H1 (cell line): ENCODE data around the gene PCED1B. TPM values are rescaled to one million over a fixed set of nuclear protein-coding genes. Genes with fewer than 3 reads are reported as not detected.

ENCODE experiments used
- CTCF ChIA-PET: fragments of 300-600 bp; sonication (Branson Sonifier 250); formaldehyde crosslinking; loops from one replicate; lab custom pipeline; 2021; ENCODE audit not compliant: partially characterized antibody; lab: Charles Lee
- POLR2A ChIA-PET: fragments of 300-600 bp; sonication (Branson Sonifier 250); formaldehyde crosslinking; loops from one replicate; lab custom pipeline; 2021; ENCODE audit warnings: inconsistent platforms; ENCODE audit not compliant: partially characterized antibody; lab: Charles Lee
- DNase-seq, 2 experiments: peaks; one replicate each; pipeline versions ENCODE4 v3.0.0 to v3.0.0-alpha.2; 2010 to 2022; ENCODE audit warnings: low spot score in 2 of 2, low read depth in 1 of 2, mixed read lengths in 1 of 2
- FAIRE-seq: peaks from 2 replicates; lab custom pipeline; 2011; peaks lifted over from hg19 to GRCh38; lab: Jason Lieb, UNC
- H2AFZ ChIP-seq: 2 replicates; pipeline ENCODE4 v1.8.1; 2012; ENCODE audit warnings: low read length, inconsistent platforms
- H2AK5ac ChIP-seq: 2 replicates; pipeline ENCODE4 v1.6.1; 2013; ENCODE audit warnings: low read depth, low read length
- H2BK120ac ChIP-seq: replicated peaks from 2 replicates; pipeline ENCODE3; 2013; ENCODE audit warnings: low read depth, low read length, inconsistent platforms
- H2BK12ac ChIP-seq: 2 replicates; pipeline ENCODE4 v1.6.1; 2013; ENCODE audit warnings: low read depth, low read length
- H2BK15ac ChIP-seq: 2 replicates; pipeline ENCODE4 v1.6.1; 2013; ENCODE audit warnings: low read length
- H2BK20ac ChIP-seq: 2 replicates; pipeline ENCODE4 v1.6.1; 2013; ENCODE audit warnings: low read length
- H2BK5ac ChIP-seq: 2 replicates; pipeline ENCODE4 v1.6.1; 2013; ENCODE audit warnings: low read depth, low read length
- H3K14ac ChIP-seq: 2 replicates; pipeline ENCODE4 v1.6.1; 2013; ENCODE audit warnings: inconsistent platforms; ENCODE audit not compliant: insufficient read length
- H3K18ac ChIP-seq: 2 replicates; pipeline ENCODE4 v1.6.1; 2013; ENCODE audit warnings: low read length; ENCODE audit errors: extremely low read depth
- H3K23ac ChIP-seq: 2 replicates; pipeline ENCODE4 v1.6.1; 2013; ENCODE audit warnings: inconsistent platforms; ENCODE audit not compliant: insufficient read length
- H3K23me2 ChIP-seq: 2 replicates; pipeline ENCODE4 v1.6.1; 2013; ENCODE audit warnings: low read depth, low read length
- H3K27ac ChIP-seq: 2 replicates; pipeline ENCODE4 v1.6.1; 2011; ENCODE audit warnings: low read depth, low read length, inconsistent platforms
- H3K27me3 ChIP-seq, 4 experiments: replicated peaks in 1 of 4; 1 replicate in 1 of 4; 2 replicates in 3 of 4; pipeline versions ENCODE4 v1.6.1 to v1.8.1; 2011 to 2013; ENCODE audit warnings: low read length in 3 of 4, mild to moderate bottlenecking in 3 of 4, inconsistent platforms in 2 of 4, mixed read lengths in 2 of 4, moderate library complexity in 1 of 4; ENCODE audit not compliant: control insufficient read depth in 3 of 4, insufficient read depth in 3 of 4; ENCODE audit errors: extremely low read depth in 1 of 4
- H3K36me3 ChIP-seq, 4 experiments: 2 replicates each; pipeline versions ENCODE4 v1.6.1 to v1.8.1; 2011 to 2013; ENCODE audit warnings: mild to moderate bottlenecking in 4 of 4, low read length in 3 of 4, moderate library complexity in 2 of 4, control low read depth in 1 of 4, inconsistent platforms in 1 of 4; ENCODE audit not compliant: insufficient read depth in 4 of 4, control insufficient read depth in 2 of 4
- H3K4ac ChIP-seq: replicated peaks from 2 replicates; pipeline ENCODE3; 2013; ENCODE audit warnings: low read length, low read depth, mixed read lengths, inconsistent platforms; ENCODE audit not compliant: insufficient read length
- H3K4me1 ChIP-seq, 4 experiments: replicated peaks in 1 of 4; 1 replicate in 1 of 4; 2 replicates in 3 of 4; pipeline versions ENCODE4 v1.6.1 to v1.8.1; 2011 to 2013; ENCODE audit warnings: low read length in 3 of 4, inconsistent platforms in 2 of 4, mixed read lengths in 1 of 4; ENCODE audit not compliant: insufficient read depth in 4 of 4, control insufficient read depth in 3 of 4
- H3K4me2 ChIP-seq, 2 experiments: 2 replicates each; pipeline versions ENCODE4 v1.6.1 to v1.8.1; 2011 to 2013; ENCODE audit warnings: low read depth in 2 of 2, low read length in 2 of 2, control low read depth in 1 of 2, inconsistent platforms in 1 of 2, mild to moderate bottlenecking in 1 of 2; ENCODE audit not compliant: insufficient read depth in 1 of 2
- H3K4me3 ChIP-seq, 4 experiments: fragments of 200-600, 300-600 bp in 1 of 4; sonication (generic), shearing (Covaris generic), sonication (Bioruptor Twin) in 1 of 4; 2 replicates each; pipeline versions ENCODE4 v1.5.1 to v1.8.1; 2011 to 2016; ENCODE audit warnings: low read length in 4 of 4, low read depth in 3 of 4, control low read depth in 2 of 4, inconsistent platforms in 2 of 4, mild to moderate bottlenecking in 2 of 4, mixed read lengths in 1 of 4, moderate library complexity in 1 of 4; ENCODE audit not compliant: insufficient read depth in 2 of 4; ENCODE audit errors: extremely low read depth in 1 of 4
- H3K56ac ChIP-seq: replicated peaks from 2 replicates; pipeline ENCODE3; 2013; ENCODE audit warnings: low read depth, mild to moderate bottlenecking, mixed read lengths, low read length, inconsistent platforms; ENCODE audit not compliant: insufficient read length
- H3K79me1 ChIP-seq: 2 replicates; pipeline ENCODE4 v1.6.1; 2013; ENCODE audit warnings: low read depth, low read length, control low read depth
- H3K79me2 ChIP-seq, 2 experiments: 2 replicates each; pipeline versions ENCODE4 v1.6.1 to v1.8.1; 2012 to 2013; ENCODE audit warnings: low read length in 2 of 2, mild to moderate bottlenecking in 2 of 2, inconsistent platforms in 1 of 2; ENCODE audit not compliant: insufficient read depth in 2 of 2, control insufficient read depth in 1 of 2
- H3K9ac ChIP-seq, 4 experiments: replicated peaks in 1 of 4; 1 replicate in 1 of 4; 2 replicates in 3 of 4; pipeline versions ENCODE4 v1.6.1 to v1.8.1; 2011 to 2013; ENCODE audit warnings: low read depth in 3 of 4, low read length in 3 of 4, control low read depth in 2 of 4, mild to moderate bottlenecking in 2 of 4, moderate library complexity in 2 of 4, inconsistent platforms in 1 of 4; ENCODE audit errors: extremely low read depth in 1 of 4
- H3K9me3 ChIP-seq, 2 experiments: 2 replicates each; pipeline versions ENCODE4 v1.6.1 to v1.8.1; 2012 to 2013; ENCODE audit warnings: mild to moderate bottlenecking in 2 of 2, moderate library complexity in 2 of 2, control low read depth in 1 of 2, inconsistent platforms in 1 of 2, low read depth in 1 of 2, low read length in 1 of 2, mixed read lengths in 1 of 2; ENCODE audit not compliant: insufficient read depth in 2 of 2
- H4K20me1 ChIP-seq, 2 experiments: replicated peaks in 1 of 2; 2 replicates each; pipeline versions ENCODE3 to v1.8.1; 2011 to 2013; ENCODE audit warnings: inconsistent platforms in 2 of 2, low read length in 2 of 2, mild to moderate bottlenecking in 1 of 2; ENCODE audit not compliant: insufficient read depth in 2 of 2, control insufficient read depth in 1 of 2
- H4K5ac ChIP-seq: 2 replicates; pipeline ENCODE4 v1.6.1; 2013; ENCODE audit warnings: low read length, low read depth, mixed read lengths, inconsistent platforms; ENCODE audit not compliant: insufficient read length
- H4K8ac ChIP-seq: 2 replicates; pipeline ENCODE4 v1.8.0; 2013; ENCODE audit warnings: mild to moderate bottlenecking, moderate library complexity, low read length, inconsistent platforms; ENCODE audit not compliant: insufficient read depth; ENCODE audit errors: extremely low read depth
- H4K91ac ChIP-seq: replicated peaks from 2 replicates; pipeline ENCODE3; 2013; ENCODE audit warnings: low read length, mixed read lengths, inconsistent platforms; ENCODE audit not compliant: insufficient read length
- BCL11A ChIP-seq, 2 experiments: IDR thresholded peaks; one replicate each; pipeline ENCODE4 v1.6.1; 2011; ENCODE audit warnings: low read depth in 2 of 2, low read length in 2 of 2, mild to moderate bottlenecking in 2 of 2
- CREB1 ChIP-seq: IDR thresholded peaks from 2 replicates; pipeline ENCODE4 v1.6.1; 2012; ENCODE audit warnings: inconsistent platforms
- CTCF ChIP-seq, 3 experiments: IDR thresholded peaks; 1 replicate in 2 of 3; 2 replicates in 1 of 3; pipeline versions ENCODE4 v1.5.1 to v1.6.1; 2011; ENCODE audit warnings: low read length in 3 of 3, mild to moderate bottlenecking in 3 of 3, inconsistent platforms in 2 of 3, low read depth in 1 of 3, moderate library complexity in 1 of 3; ENCODE audit not compliant: insufficient read depth in 1 of 3; ENCODE audit errors: control extremely low read depth in 1 of 3
- EGR1 ChIP-seq: IDR thresholded peaks from 2 replicates; pipeline ENCODE4 v1.6.1; 2011; ENCODE audit warnings: low read depth, low read length, borderline replicate concordance
- GABPA ChIP-seq: IDR thresholded peaks from 2 replicates; pipeline ENCODE4 v1.6.1; 2011; ENCODE audit warnings: mild to moderate bottlenecking, low read length, moderate library complexity, borderline replicate concordance; ENCODE audit not compliant: insufficient read depth
- KDM1A ChIP-seq: fragments of 200-600, 300-600 bp; sonication (generic); IDR thresholded peaks from 2 replicates; pipeline ENCODE4 v1.7.1; 2016; ENCODE audit warnings: mild to moderate bottlenecking, low read length, borderline replicate concordance
- POLR2AphosphoS5 ChIP-seq: IDR thresholded peaks from 2 replicates; pipeline ENCODE4 v1.6.1; 2011; ENCODE audit warnings: low read depth, low read length
- RNF2 ChIP-seq: fragments of 200-900, 300-1000 bp; sonication (generic); IDR thresholded peaks from 2 replicates; pipeline ENCODE4 v1.7.1; 2016; ENCODE audit warnings: borderline replicate concordance, low read depth, mild to moderate bottlenecking, antibody characterized with exemption, low read length; ENCODE audit not compliant: poor library complexity, severe bottlenecking; ENCODE audit errors: missing control alignments
- RXRA ChIP-seq: IDR thresholded peaks from 2 replicates; pipeline ENCODE4 v1.6.1; 2011; ENCODE audit warnings: low read depth, mild to moderate bottlenecking, low read length, moderate library complexity; ENCODE audit not compliant: insufficient read depth
- SIX5 ChIP-seq: IDR thresholded peaks from 2 replicates; pipeline ENCODE4 v1.6.1; 2011; ENCODE audit warnings: mild to moderate bottlenecking, low read depth, low read length
- SUZ12 ChIP-seq: fragments of 200-600 bp; sonication (generic); IDR thresholded peaks from 2 replicates; pipeline ENCODE4 v1.6.1; 2012; ENCODE audit warnings: mild to moderate bottlenecking, inconsistent platforms, low read length, moderate library complexity, mixed read lengths
- YY1 ChIP-seq: IDR thresholded peaks from 2 replicates; pipeline ENCODE4 v1.6.1; 2011; ENCODE audit warnings: low read depth, mild to moderate bottlenecking, low read length
- ZNF274 ChIP-seq: IDR thresholded peaks from 2 replicates; pipeline ENCODE4 v1.7.0; 2012; ENCODE audit warnings: low read length, borderline replicate concordance; ENCODE audit errors: extremely low read depth
- WGBS, 2 experiments: shearing (Covaris generic) in 1 of 2; methylation state at CpG; one replicate each; pipeline versions ENCODE4 v1.1.6 to v1.1.7; 2013 to 2015; ENCODE audit warnings: low lambda C conversion rate in 2 of 2, mixed read lengths in 2 of 2, inconsistent platforms in 1 of 2, low coverage in 1 of 2, missing lambda C conversion rate in 1 of 2; ENCODE audit not compliant: insufficient replicate concordance in 2 of 2, insufficient coverage in 1 of 2, insufficient read length in 1 of 2; ENCODE audit errors: extremely low coverage in 1 of 2, missing lambda C conversion rate in 1 of 2; 5-methylcytosine and 5-hydroxymethylcytosine counted together
- polyA plus RNA-seq, 7 experiments: library from polyadenylated mRNA; depleted of rRNA in 3 of 7; stranded (reverse) in 5 of 7; unstranded in 2 of 7; fragments of >200 nt in 5 of 7; fragments of 200-250 nt in 2 of 7; gene quantifications; 1 replicate in 5 of 7; 2 replicates in 1 of 7; 4 replicates in 1 of 7; pipeline versions ENCODE4 v1.2.1 to v1.2.3, GENCODE V29; 2011 to 2013; ENCODE audit warnings: missing spikeins in 2 of 7, mixed read lengths in 2 of 7
- total RNA-seq: library from RNA; stranded (reverse); fragmentation: NEBNext Ultra II Directional; extraction: Animal tissue kit (Norgen Biotek cat#: 25700); gene quantifications from 2 replicates; pipeline ENCODE4 v1.2.1, GENCODE V29; 2021

Gene PCED1B
- total and polyA plus RNA-seq, 2 of the 8 experiments (the other 6 are each of a cell fraction or from before 2014, with no cell fraction given) = 4.7 to 5.4 TPM

DNA sequence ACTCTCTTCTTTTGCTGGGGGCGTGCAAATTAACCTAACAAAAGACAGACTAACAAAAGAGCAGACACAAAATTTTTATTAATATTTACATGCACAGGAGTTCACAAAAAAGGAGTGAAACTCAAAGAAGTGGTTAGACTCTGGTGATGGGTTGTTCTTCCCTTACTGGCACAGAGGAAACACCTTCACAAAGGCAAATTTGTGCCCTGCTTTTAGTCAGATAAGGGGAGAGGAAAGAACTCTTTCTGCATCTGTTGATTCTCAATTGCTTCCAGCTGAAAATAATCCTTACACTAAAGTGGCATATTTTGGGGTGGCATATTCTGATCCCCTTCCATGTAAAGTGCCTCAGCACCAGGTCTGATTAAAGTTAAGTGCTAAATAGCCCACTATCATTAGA, 190.5 kb downstream of the PCED1B start:
- Histone ChIP-seq H3K9me3 (no peaks in the 10 kb centered on the region), H3K4me2 (no peak overlapping the region), H4K20me1 (no peaks in the 10 kb centered on the region), H2BK12ac (no peak overlapping the region), H3K14ac (no peak overlapping the region), H3K18ac (no peak overlapping the region), H2BK5ac (no peak overlapping the region), H4K91ac (no peak overlapping the region), H2AK5ac (no peak overlapping the region), H3K79me1 (no peaks in the 10 kb centered on the region), H3K4me3 (no peak overlapping the region), H2BK120ac (no peak overlapping the region), H3K9ac (no peak overlapping the region), H3K23ac (no peak overlapping the region), H3K4me1 (no peaks in the 10 kb centered on the region), H3K36me3 (no peaks in the 10 kb centered on the region), H4K5ac (no peak overlapping the region), H2BK15ac (no peak overlapping the region), H3K79me2 (no peaks in the 10 kb centered on the region), H3K23me2 (no peaks in the 10 kb centered on the region), H2BK20ac (no peak overlapping the region), H3K27ac (no peak overlapping the region), H3K56ac (no peak overlapping the region), H3K27me3 (no peaks in the 10 kb centered on the region), H2AFZ (no peak overlapping the region), H4K8ac (no peak overlapping the region), H3K4ac (no peak overlapping the region)
- FAIRE-seq (no peak), DNase-seq (no peak)
- POLR2A ChIA-PET = no interaction called here
- CTCF ChIA-PET = no interaction called here
- WGBS, 2 experiments = 78% methylated on average over 1 of the region's 1 CpG; no CpG with 5 or more reads in 1 of the 2 experiments
- TF ChIP-seq ZNF274 = no peak
- no peak for TF ChIP-seq BCL11A (IDR thresholded peaks at IDR 0.05; ENCODE audit: low read depth in 2 of 2, low read length in 2 of 2)
- TF ChIP-seq SUZ12 = no peak
- no peak for TF ChIP-seq POLR2AphosphoS5
- TF ChIP-seq SIX5 = no peak
- no peak for TF ChIP-seq RNF2
- TF ChIP-seq CTCF (IDR thresholded peaks at IDR 0.05; ENCODE audit: control extremely low read depth in 1 of 3, insufficient read depth in 1 of 3, low read depth in 1 of 3, low read length in 3 of 3) = no peak
- TF ChIP-seq YY1 = no peak
- TF ChIP-seq CREB1 = no peak
- TF ChIP-seq KDM1A = no peak
- no peak for TF ChIP-seq GABPA
- TF ChIP-seq EGR1 = no peak
- no peak for TF ChIP-seq RXRA
